Measurements from ENCODE around the gene IRGC. TPM values are rescaled to one million over a fixed set of nuclear protein-coding genes. Genes with fewer than 3 reads are reported as not detected.

IRGC gene
- polyA plus RNA-seq, 3 donors, result not detected

GRCh38 chr19:43688059-43688701, 27.7 kb upstream of the IRGC start:
- WGBS, 3 donors, result 72 to 75% (median 72%) methylated on average over 10 of the region's 10 CpGs

GRCh38 chr19:43690444-43690843, 25.4 kb upstream of the IRGC start:
- WGBS, 3 donors, result 50 to 77% (median 62%) methylated on average over 3 of the region's 3 CpGs

More at GRCh38 chr19:43688059-43688701, 27.7 kb upstream of the IRGC start:
- no peak overlapping the region for H3K27ac ChIP-seq (ENCODE audit: low read depth, low read length)

GRCh38 chr19:43690890-43691289, 25.0 kb upstream of the IRGC start:
- WGBS, 3 donors, result 73 to 93% (median 85%) methylated on average over 3 of the region's 3 CpGs

More at GRCh38 chr19:43690444-43690843, 25.4 kb upstream of the IRGC start:
- no peak overlapping the region for H3K27ac ChIP-seq (ENCODE audit: low read depth, low read length)

GRCh38 chr19:43691755-43692154, 24.1 kb upstream of the IRGC start:
- no peak overlapping the region for H3K27ac ChIP-seq (ENCODE audit: low read depth, low read length)
- WGBS, 3 donors, result 84 to 94% (median 91%) methylated on average over 5 of the region's 5 CpGs

More at GRCh38 chr19:43690890-43691289, 25.0 kb upstream of the IRGC start:
- H3K27ac ChIP-seq (ENCODE audit: low read depth, low read length), result no peak overlapping the region

GRCh38 chr19:43692385-43692784, 23.5 kb upstream of the IRGC start:
- 63 to 80% (median 66%) methylated on average over 2 of the region's 2 CpGs for WGBS, 3 donors

GRCh38 chr19:43692877-43693276, 23.0 kb upstream of the IRGC start:
- 48 to 71% (median 66%) methylated on average over 4 of the region's 4 CpGs for WGBS, 3 donors
- no peak overlapping the region for H3K27ac ChIP-seq (ENCODE audit: low read depth, low read length)

More at GRCh38 chr19:43692385-43692784, 23.5 kb upstream of the IRGC start:
- H3K27ac ChIP-seq (ENCODE audit: low read depth, low read length), result no peak overlapping the region

GRCh38 chr19:43694553-43694952, 21.3 kb upstream of the IRGC start:
- 57 to 89% (median 83%) methylated on average over 5 of the region's 5 CpGs for WGBS, 3 donors
- H3K27ac ChIP-seq (ENCODE audit: low read depth, low read length), result no peak overlapping the region

GRCh38 chr19:43695985-43696704, 19.7 kb upstream of the IRGC start:
- H3K27ac ChIP-seq (ENCODE audit: low read depth, low read length), result no peak overlapping the region
- 76 to 80% (median 76%) methylated on average over 6 of the region's 6 CpGs for whole genome bisulfite sequencing, 3 donors

GRCh38 chr19:43697295-43697694, 18.6 kb upstream of the IRGC start:
- 64 to 87% (median 83%) methylated on average over 5 of the region's 5 CpGs for WGBS, 3 donors
- H3K27ac ChIP-seq (ENCODE audit: low read depth, low read length), result no peak overlapping the region

- 14 to 15% (median 14%) methylated on average over 38 to 46 of the region's 46 CpGs for WGBS, 3 donors
- peak overlapping the region; percentile 45 for H3K27ac ChIP-seq (ENCODE audit: low read depth, low read length)
Measured at GRCh38 chr19:43699506-43700394, 16.1 kb upstream of the IRGC start.

- 28 to 68% (median 43%) methylated on average over 13 of the region's 13 CpGs for WGBS, 3 donors
- H3K27ac ChIP-seq (ENCODE audit: low read depth, low read length), result peak overlapping the region; percentile 45
Measured at GRCh38 chr19:43700395-43701000, 15.4 kb upstream of the IRGC start.

GRCh38 chr19:43704002-43704705, 11.7 kb upstream of the IRGC start:
- whole genome bisulfite sequencing, 3 donors, result 58 to 77% (median 72%) methylated on average over 7 of the region's 7 CpGs
- H3K27ac ChIP-seq (ENCODE audit: low read depth, low read length), result no peak overlapping the region

- no peak overlapping the region for H3K27ac ChIP-seq (ENCODE audit: low read depth, low read length)
- WGBS, 3 donors, result 65 to 80% (median 73%) methylated on average over 6 of the region's 6 CpGs
Measured at GRCh38 chr19:43705729-43706128, 10.1 kb upstream of the IRGC start.

- H3K27ac ChIP-seq (ENCODE audit: low read depth, low read length), result no peak overlapping the region
- WGBS, 3 donors, result 77 to 89% (median 85%) methylated on average over 13 of the region's 13 CpGs
Measured at GRCh38 chr19:43707158-43707712, 8.6 kb upstream of the IRGC start.

- no peak overlapping the region for H3K27ac ChIP-seq (ENCODE audit: low read depth, low read length)
- WGBS, 3 donors, result 54 to 72% (median 69%) methylated on average over 2 of the region's 2 CpGs
Measured at GRCh38 chr19:43708716-43709115, 7.2 kb upstream of the IRGC start.

GRCh38 chr19:43711751-43712355, 4.0 kb upstream of the IRGC start:
- H3K27ac ChIP-seq (ENCODE audit: low read depth, low read length), result no peak overlapping the region
- WGBS, 3 donors, result 73 to 78% (median 75%) methylated on average over 12 of the region's 12 CpGs

- no peak overlapping the region for H3K27ac ChIP-seq (ENCODE audit: low read depth, low read length)
- 65 to 76% (median 66%) methylated on average over 3 of the region's 3 CpGs for WGBS, 3 donors
Measured at GRCh38 chr19:43713208-43713607, 2.7 kb upstream of the IRGC start.
